Calu3 (cell line): Measurements from ENCODE around the gene ALK. TPM values are rescaled to one million over a fixed set of nuclear protein-coding genes. Genes with fewer than 3 reads are reported as not detected.

Experiments
- BruUV-seq: library from RNA; stranded (reverse); fragments of 400-500 nt; replicated peaks from 2 replicates; lab custom pipeline; 2021; lab: Mats Ljungman, UMichigan
- CTCF ChIA-PET: fragments of 300-600 bp; sonication (Branson Sonifier 250); formaldehyde crosslinking; loops from one replicate; lab custom pipeline; 2022; ENCODE audit warnings: antibody characterized with exemption; lab: Charles Lee
- DNase-seq: peaks from one replicate; pipeline ENCODE4 v3.0.0; 2022
- H3K27ac Mint-ChIP-seq: one replicate; pipeline ENCODE4 v1.8.0; 2022; ENCODE audit warnings: mixed read lengths; ENCODE audit not compliant: unreplicated experiment
- H3K27me3 Mint-ChIP-seq: one replicate; pipeline ENCODE4 v1.8.0; 2022; ENCODE audit warnings: mixed read lengths; ENCODE audit not compliant: unreplicated experiment
- H3K36me3 Mint-ChIP-seq: one replicate; pipeline ENCODE4 v1.8.0; 2022; ENCODE audit warnings: mild to moderate bottlenecking, moderate library complexity, mixed read lengths; ENCODE audit not compliant: insufficient read depth, unreplicated experiment
- H3K4me1 Mint-ChIP-seq: one replicate; pipeline ENCODE4 v1.8.0; 2022; ENCODE audit warnings: mild to moderate bottlenecking, low read depth, mixed read lengths; ENCODE audit not compliant: unreplicated experiment
- H3K4me3 Mint-ChIP-seq: one replicate; pipeline ENCODE4 v1.8.0; 2022; ENCODE audit warnings: mild to moderate bottlenecking, low read depth, moderate library complexity, mixed read lengths; ENCODE audit not compliant: unreplicated experiment
- H3K9me3 Mint-ChIP-seq: one replicate; pipeline ENCODE4 v1.8.0; 2022; ENCODE audit warnings: low read depth, mixed read lengths; ENCODE audit not compliant: unreplicated experiment
- intact Hi-C: fragments of 100-400 bp; cut with micrococcal nuclease; formaldehyde crosslinking; loops from one replicate; pipeline ENCODE4 v1.10.0; 2022; ENCODE audit not compliant: unreplicated experiment
- total RNA-seq: library from RNA; stranded (reverse); gene quantifications from 2 replicates; pipeline ENCODE4 v1.2.3, GENCODE V29; 2022
- TF ChIP-seq, protein P1 (sequence below): fragments of 200-600 bp; IDR thresholded peaks from one replicate; pipeline ENCODE4 v1.8.0; 2022; ENCODE audit warnings: antibody characterized with exemption; ENCODE audit not compliant: unreplicated experiment

ALK gene
- total RNA-seq, 1 experiment from 2014 or later, result not detected

DNA sequence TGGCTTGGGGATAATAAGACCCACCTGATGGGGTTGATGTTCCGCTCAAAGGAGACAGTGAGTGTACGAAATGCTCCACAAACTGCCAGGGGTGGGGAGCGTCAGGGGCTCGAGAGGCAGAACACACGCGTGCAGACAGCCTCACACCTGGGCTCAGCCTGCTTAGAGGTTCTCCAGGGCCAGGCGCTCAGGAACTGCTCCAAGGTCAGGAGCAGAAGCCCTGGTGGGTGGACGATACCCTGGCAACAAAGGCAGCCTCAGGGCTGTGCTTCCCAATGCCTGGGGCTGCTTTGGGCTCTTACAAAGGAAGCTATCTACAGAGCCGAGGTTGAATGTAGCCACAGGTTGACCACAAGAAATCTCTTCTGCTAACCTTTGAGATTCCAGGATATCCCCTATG lies 691.7 kb downstream of the ALK start:
- BruUV-seq, result no TSS peak
- TF ChIP-seq, protein P1, sequence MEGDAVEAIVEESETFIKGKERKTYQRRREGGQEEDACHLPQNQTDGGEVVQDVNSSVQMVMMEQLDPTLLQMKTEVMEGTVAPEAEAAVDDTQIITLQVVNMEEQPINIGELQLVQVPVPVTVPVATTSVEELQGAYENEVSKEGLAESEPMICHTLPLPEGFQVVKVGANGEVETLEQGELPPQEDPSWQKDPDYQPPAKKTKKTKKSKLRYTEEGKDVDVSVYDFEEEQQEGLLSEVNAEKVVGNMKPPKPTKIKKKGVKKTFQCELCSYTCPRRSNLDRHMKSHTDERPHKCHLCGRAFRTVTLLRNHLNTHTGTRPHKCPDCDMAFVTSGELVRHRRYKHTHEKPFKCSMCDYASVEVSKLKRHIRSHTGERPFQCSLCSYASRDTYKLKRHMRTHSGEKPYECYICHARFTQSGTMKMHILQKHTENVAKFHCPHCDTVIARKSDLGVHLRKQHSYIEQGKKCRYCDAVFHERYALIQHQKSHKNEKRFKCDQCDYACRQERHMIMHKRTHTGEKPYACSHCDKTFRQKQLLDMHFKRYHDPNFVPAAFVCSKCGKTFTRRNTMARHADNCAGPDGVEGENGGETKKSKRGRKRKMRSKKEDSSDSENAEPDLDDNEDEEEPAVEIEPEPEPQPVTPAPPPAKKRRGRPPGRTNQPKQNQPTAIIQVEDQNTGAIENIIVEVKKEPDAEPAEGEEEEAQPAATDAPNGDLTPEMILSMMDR, result no peak
- Mint-ChIP-seq H3K9me3 (no peaks in the 10 kb centered on the region), H3K4me1 (peaks cover 15% of the 10 kb centered on the region), H3K4me3 (no peak overlapping the region), H3K27ac (peak overlapping the region; percentile 26), H3K27me3 (peaks cover 78% of the 10 kb centered on the region), H3K36me3 (peaks cover 23% of the 10 kb centered on the region)
- CTCF ChIA-PET, result no interaction called here
- intact Hi-C loops, result no loop called here
- DNase-seq, result no peak

DNA sequence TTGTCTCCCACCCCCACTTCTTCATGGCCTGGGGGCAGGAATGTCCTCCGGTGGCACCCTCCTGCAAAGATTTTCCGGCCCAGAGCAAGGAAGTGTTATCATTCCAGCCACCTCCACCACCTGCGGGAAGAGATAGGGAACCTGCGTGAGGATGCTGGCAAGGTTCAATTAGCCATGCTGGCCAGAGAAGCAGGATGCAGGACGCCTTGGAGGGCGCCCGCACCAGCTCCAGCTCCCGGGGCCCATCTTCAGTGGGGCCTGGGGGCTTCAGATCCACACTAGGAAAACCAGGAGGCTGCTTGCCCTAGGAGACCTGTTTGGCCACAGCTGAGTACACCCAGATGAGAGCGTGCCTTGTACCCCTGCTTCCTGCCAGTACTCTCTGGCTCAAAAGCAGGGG lies 692.4 kb downstream of the ALK start:
- CTCF ChIA-PET, result no interaction called here
- no TSS peak for BruUV-seq
- no peaks in the 10 kb centered on the region for H3K9me3 Mint-ChIP-seq
- TF ChIP-seq, protein P1, result no peak
- peaks cover 71% of the 10 kb centered on the region for H3K27me3 Mint-ChIP-seq
- no peak overlapping the region for H3K4me3 Mint-ChIP-seq
- peak overlapping the region; percentile 26 for H3K27ac Mint-ChIP-seq
- DNase-seq, result no peak
- peaks cover 30% of the 10 kb centered on the region for H3K36me3 Mint-ChIP-seq
- intact Hi-C loops, result no loop called here
- peaks cover 16% of the 10 kb centered on the region for H3K4me1 Mint-ChIP-seq

DNA sequence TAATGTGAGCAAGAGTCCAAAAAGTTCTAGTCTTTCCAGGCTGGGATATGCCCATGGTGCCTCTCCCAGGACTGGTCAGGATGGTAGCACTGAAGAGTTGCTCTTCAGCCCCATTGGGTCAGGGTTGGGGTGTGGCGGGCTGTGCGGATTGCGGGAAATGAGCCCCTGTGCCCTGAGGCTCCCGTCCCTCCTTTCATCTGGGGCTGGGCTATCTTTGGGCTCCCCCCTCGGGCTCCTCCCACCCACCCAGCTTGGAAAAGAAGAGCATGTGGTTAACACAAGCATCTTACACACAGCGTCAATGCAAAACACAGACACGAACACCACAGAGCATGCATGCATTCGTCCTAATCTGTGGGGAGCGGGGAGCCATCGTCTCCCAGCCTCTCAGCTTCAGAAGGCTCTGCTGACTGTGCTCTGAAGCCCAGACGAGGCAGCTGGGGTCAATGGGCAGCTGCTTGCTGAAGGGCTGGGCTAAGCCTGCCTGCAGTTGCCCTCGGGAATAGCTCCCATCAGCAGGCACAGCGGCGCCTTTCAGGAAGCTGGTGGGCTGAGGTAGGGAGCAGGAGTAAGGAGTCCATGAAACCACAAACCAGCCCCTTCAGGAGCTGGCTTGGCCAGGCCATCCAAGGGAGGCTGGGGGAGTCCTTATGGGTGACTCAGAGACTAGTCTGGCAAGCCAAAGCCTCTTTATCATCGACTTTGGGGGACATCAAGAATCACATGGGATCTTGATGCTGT lies 693.3 kb downstream of the ALK start:
- H3K9me3 Mint-ChIP-seq, result no peaks in the 10 kb centered on the region
- TF ChIP-seq, protein P1, result no peak
- no peak for DNase-seq
- peaks cover 63% of the 10 kb centered on the region for H3K27me3 Mint-ChIP-seq
- intact Hi-C loops, result no loop called here
- H3K36me3 Mint-ChIP-seq, result peaks cover 38% of the 10 kb centered on the region
- H3K27ac Mint-ChIP-seq, result no peak overlapping the region
- BruUV-seq, result no TSS peak
- peaks cover 9% of the 10 kb centered on the region for H3K4me1 Mint-ChIP-seq
- no peak overlapping the region for H3K4me3 Mint-ChIP-seq
- CTCF ChIA-PET, result no interaction called here

DNA sequence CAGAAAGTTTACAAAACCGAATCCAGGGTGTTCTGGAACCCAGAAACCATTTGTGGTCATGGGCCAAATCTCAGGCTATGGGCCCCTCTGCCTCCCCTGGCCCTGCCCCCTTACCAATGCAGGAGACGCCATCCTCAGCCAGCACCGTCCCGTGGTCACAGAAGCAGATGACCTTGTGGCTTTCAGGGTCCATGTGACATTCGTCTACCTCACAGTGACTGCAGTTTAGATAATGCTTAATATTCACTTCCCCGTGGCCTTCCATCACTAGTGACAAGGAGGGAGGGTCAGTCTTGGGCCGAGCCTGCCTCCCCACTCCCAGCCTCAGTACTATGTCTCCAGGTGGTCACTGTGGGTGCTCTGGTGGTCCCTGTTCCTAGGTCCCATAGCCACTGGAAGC lies 694.6 kb downstream of the ALK start:
- H3K27me3 Mint-ChIP-seq, result peaks cover 62% of the 10 kb centered on the region
- peak overlapping the region; percentile 20 for H3K27ac Mint-ChIP-seq
- no peaks in the 10 kb centered on the region for H3K9me3 Mint-ChIP-seq
- DNase-seq, result no peak
- intact Hi-C loops, result no loop called here
- peaks cover 7% of the 10 kb centered on the region for H3K4me1 Mint-ChIP-seq
- H3K36me3 Mint-ChIP-seq, result peaks cover 48% of the 10 kb centered on the region
- no peak overlapping the region for H3K4me3 Mint-ChIP-seq
- CTCF ChIA-PET, result interaction anchor here (0.7 kb wide), 1 partner anchor 736 kb away, joined by 3 read pairs; no protein-coding TSS in a partner anchor
- TF ChIP-seq, protein P1, result no peak
- BruUV-seq, result no TSS peak
